ENCODE data around the gene MRPL57.
"Not testable (repeated sequence)": the region's sequence is repeated elsewhere in the genome, so short reads cannot be mapped to it uniquely, and the experiment has no call there.

Gene MRPL57

DNA sequence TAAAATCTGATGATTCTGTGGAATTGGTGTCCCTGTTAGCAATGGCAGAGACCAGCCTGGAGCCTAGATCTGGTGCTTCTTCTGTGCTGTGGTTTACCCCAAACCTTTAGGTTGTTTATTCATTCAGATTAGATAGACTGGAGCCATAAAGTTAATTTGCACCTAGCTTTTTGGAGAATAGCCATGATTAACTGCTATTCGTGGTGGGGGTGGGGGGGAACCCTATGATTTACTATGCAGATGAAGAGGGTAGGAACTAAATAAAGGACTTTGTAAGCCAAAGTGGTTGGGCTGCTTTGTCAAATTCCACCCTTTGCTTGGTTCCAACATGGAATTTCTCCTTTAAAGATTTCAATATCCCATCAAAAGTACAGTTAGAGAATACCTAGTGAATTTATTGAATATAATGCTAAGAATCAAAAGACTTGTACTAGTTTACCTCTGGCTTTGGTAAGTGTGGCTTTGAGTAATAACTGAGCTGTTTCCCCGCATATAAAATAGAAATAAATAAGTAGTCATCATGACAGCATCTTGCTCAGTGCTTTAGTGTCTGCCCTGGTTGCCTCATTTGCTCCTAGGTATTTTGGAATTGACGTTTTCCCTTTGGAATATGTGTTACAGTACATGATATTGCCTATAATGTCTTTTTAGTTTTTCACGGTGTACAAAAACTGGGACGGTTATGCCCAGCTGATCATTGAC is 27.8 kb upstream of the MRPL57 start:
- H3K36me3 ChIP-seq (ENCODE audit: control insufficient read depth, insufficient read depth, low read length), result peaks cover 21% of the 10 kb centered on the region
- no peaks in the 10 kb centered on the region for H3K9me3 ChIP-seq (ENCODE audit: control insufficient read depth, low read length)
- H3K4me3 ChIP-seq (ENCODE audit: insufficient read depth, low read depth, low read length, poor library complexity, severe bottlenecking), result no peak overlapping the region
- H3K27me3 ChIP-seq (replicated peaks; ENCODE audit: control insufficient read depth, insufficient read depth, low read length, poor library complexity, severe bottlenecking), result no peaks in the 10 kb centered on the region
- H3K27ac ChIP-seq (ENCODE audit: insufficient read depth, low read length, poor library complexity, severe bottlenecking), result no peak overlapping the region
- no peaks in the 10 kb centered on the region for H3K4me1 ChIP-seq (ENCODE audit: control insufficient read depth, insufficient read depth, low read length, poor library complexity, severe bottlenecking)
- DNase-seq, result no peak

DNA sequence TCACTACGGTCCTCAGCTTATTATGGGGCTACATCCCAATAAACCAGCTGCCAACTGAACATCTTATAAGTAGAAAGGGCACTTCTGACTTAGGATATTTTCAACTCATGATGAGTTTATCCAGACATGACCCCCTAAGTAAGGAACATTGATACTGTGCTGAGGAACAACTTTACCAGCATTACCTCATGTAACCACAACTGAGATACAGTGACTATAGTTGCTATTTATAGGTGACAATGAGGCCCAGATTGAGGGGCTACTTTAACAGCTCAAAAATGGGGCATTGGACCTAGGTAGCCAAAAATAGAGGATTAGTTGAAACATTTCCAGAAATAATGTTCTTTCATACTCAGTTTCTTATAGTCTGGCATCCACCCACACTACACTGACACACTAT is 26.9 kb upstream of the MRPL57 start:
- H3K27me3 ChIP-seq (replicated peaks; ENCODE audit: control insufficient read depth, insufficient read depth, low read length, poor library complexity, severe bottlenecking), result no peaks in the 10 kb centered on the region
- no peak overlapping the region for H3K27ac ChIP-seq (ENCODE audit: insufficient read depth, low read length, poor library complexity, severe bottlenecking)
- H3K4me3 ChIP-seq (ENCODE audit: insufficient read depth, low read depth, low read length, poor library complexity, severe bottlenecking), result no peak overlapping the region
- H3K9me3 ChIP-seq (ENCODE audit: control insufficient read depth, low read length), result no peaks in the 10 kb centered on the region
- no peak for DNase-seq
- peaks cover 18% of the 10 kb centered on the region for H3K36me3 ChIP-seq (ENCODE audit: control insufficient read depth, insufficient read depth, low read length)
- H3K4me1 ChIP-seq (ENCODE audit: control insufficient read depth, insufficient read depth, low read length, poor library complexity, severe bottlenecking), result no peaks in the 10 kb centered on the region

DNA sequence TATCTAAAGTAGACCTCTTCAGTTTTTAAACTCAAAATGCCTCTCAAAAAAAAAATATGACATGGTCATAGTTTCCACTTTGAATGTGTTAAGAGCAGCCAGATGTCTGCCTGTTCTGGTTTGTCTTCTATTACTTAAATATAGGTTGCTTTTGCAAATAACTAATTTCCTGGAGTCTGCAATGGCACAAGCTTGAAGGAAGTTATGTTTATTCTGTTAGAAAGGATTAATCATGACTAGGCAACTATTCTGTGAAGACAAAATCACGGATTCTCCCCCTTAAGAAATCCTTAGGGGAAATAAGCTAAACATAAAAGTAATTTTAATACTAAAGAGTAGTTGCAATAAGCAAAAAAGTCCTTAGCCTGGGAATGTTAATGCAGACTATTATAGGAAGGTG is 26.4 kb upstream of the MRPL57 start:
- Histone ChIP-seq H3K4me3 (ENCODE audit: insufficient read depth, low read depth, low read length, poor library complexity, severe bottlenecking) (no peak overlapping the region), H3K27ac (ENCODE audit: insufficient read depth, low read length, poor library complexity, severe bottlenecking) (no peak overlapping the region), H3K27me3 (replicated peaks; ENCODE audit: control insufficient read depth, insufficient read depth, low read length, poor library complexity, severe bottlenecking) (no peaks in the 10 kb centered on the region), H3K4me1 (ENCODE audit: control insufficient read depth, insufficient read depth, low read length, poor library complexity, severe bottlenecking) (no peaks in the 10 kb centered on the region), H3K9me3 (ENCODE audit: control insufficient read depth, low read length) (no peaks in the 10 kb centered on the region), H3K36me3 (ENCODE audit: control insufficient read depth, insufficient read depth, low read length) (peaks cover 18% of the 10 kb centered on the region)
- DNase-seq, result no peak

DNA sequence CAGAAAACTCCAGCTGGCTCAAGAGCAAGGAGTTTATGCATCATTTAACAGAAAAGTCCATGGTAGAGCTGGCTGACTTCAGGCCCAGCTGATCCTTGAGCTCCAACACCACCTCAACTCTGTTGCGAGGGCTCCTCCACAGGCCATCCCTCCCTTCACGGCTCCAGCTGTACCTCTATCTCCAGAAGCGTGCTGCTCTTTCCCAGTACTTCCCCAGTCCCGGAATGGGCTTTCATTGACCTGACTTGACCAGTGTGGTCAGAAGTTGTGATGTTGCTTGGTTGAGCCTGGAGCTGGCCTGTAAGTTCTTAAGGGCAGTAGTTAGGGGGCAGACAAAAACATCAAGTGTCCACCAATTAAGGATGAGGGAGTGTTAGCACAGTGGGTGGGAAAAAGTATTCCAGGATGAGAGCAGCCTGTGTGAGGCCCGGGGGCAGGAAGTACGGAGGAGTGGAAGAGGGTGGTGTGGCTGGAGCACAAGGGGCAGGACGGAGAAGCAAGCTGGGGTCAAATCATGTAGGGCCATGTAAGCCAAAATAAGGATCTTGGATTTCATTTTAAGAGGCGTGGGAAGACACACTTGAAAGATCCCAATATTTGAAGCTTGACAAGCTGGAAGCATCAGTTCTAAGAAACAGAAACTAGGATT is 24.1 kb upstream of the MRPL57 start:
- Histone ChIP-seq H3K4me3 (ENCODE audit: insufficient read depth, low read depth, low read length, poor library complexity, severe bottlenecking) (no peak overlapping the region), H3K36me3 (ENCODE audit: control insufficient read depth, insufficient read depth, low read length) (peaks cover 8% of the 10 kb centered on the region), H3K9me3 (ENCODE audit: control insufficient read depth, low read length) (no peaks in the 10 kb centered on the region), H3K4me1 (ENCODE audit: control insufficient read depth, insufficient read depth, low read length, poor library complexity, severe bottlenecking) (no peaks in the 10 kb centered on the region), H3K27me3 (replicated peaks; ENCODE audit: control insufficient read depth, insufficient read depth, low read length, poor library complexity, severe bottlenecking) (no peaks in the 10 kb centered on the region), H3K27ac (ENCODE audit: insufficient read depth, low read length, poor library complexity, severe bottlenecking) (no peak overlapping the region)
- no peak for DNase-seq

DNA sequence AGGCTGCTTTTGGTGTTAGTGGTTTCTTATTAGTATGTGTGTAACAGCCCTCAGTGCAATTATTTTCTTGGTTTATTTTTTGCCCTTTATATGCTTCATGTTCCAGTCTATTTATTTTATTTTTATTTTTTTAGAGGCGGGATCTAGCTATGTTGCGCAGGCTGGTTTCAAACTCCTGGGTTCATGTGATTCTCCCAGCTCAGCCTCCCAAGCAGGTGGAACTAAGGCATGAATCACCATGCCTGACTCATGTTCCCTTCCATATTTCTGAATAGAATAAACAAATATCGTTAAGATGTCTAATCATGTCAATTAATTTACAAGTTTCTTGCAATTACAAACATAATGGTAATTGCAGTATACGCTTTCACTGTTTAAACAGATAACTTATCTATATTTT is 11.8 kb upstream of the MRPL57 start:
- H3K4me3 ChIP-seq (ENCODE audit: insufficient read depth, low read depth, low read length, poor library complexity, severe bottlenecking), result no peak overlapping the region
- H3K36me3 ChIP-seq (ENCODE audit: control insufficient read depth, insufficient read depth, low read length), result no peaks in the 10 kb centered on the region
- H3K4me1 ChIP-seq (ENCODE audit: control insufficient read depth, insufficient read depth, low read length, poor library complexity, severe bottlenecking), result no peaks in the 10 kb centered on the region
- no peaks in the 10 kb centered on the region for H3K27me3 ChIP-seq (replicated peaks; ENCODE audit: control insufficient read depth, insufficient read depth, low read length, poor library complexity, severe bottlenecking)
- H3K27ac ChIP-seq (ENCODE audit: insufficient read depth, low read length, poor library complexity, severe bottlenecking), result no peak overlapping the region
- no peak for DNase-seq
- no peaks in the 10 kb centered on the region for H3K9me3 ChIP-seq (ENCODE audit: control insufficient read depth, low read length)

DNA sequence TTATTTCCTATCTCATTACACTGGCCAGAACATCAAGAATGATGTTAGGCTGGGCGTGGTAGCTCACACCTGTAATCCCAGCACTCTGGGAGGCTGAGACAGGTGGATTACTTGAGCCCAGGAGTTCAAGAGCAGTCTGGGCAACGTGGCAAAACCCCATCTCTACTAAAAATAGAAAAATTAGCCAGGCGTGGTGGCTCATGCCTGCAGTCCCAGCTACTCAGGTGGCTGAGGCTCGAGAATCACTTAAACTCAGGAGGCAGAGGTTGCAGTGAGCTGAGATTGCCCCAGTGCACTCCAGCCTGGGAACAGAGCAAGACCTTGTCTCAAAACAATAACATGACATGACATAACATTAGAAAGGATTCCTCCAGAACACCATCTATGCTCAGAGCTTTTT is 10.9 kb upstream of the MRPL57 start:
- not testable (repeated sequence) for H3K36me3 ChIP-seq (ENCODE audit: control insufficient read depth, insufficient read depth, low read length); H3K9me3 ChIP-seq (ENCODE audit: control insufficient read depth, low read length); H3K4me1 ChIP-seq (ENCODE audit: control insufficient read depth, insufficient read depth, low read length, poor library complexity, severe bottlenecking); H3K27ac ChIP-seq (ENCODE audit: insufficient read depth, low read length, poor library complexity, severe bottlenecking); H3K27me3 ChIP-seq (replicated peaks; ENCODE audit: control insufficient read depth, insufficient read depth, low read length, poor library complexity, severe bottlenecking); H3K4me3 ChIP-seq (ENCODE audit: insufficient read depth, low read depth, low read length, poor library complexity, severe bottlenecking); DNase-seq

DNA sequence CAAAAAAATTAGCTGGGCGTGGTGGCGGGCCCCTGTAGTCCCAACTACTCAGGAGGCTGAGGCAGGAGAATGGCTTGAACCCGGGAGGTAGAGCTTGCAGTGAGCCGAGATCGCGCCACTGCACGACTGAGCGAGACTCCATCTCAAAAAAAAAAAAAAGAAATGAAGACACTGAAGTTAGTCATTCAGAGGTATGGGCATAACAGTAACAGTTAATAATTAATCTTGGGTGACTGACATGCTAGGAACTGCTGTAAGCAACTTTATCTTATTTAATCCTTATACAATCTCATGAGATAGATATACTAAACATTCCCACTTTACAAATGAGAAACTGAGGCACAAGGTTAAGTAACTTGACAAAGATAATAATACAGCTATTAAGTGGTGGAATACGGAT is 5.0 kb upstream of the MRPL57 start:
- Histone ChIP-seq H3K9me3 (ENCODE audit: control insufficient read depth, low read length) (no peaks in the 10 kb centered on the region), H3K27ac (ENCODE audit: insufficient read depth, low read length, poor library complexity, severe bottlenecking) (no peak overlapping the region), H3K4me1 (ENCODE audit: control insufficient read depth, insufficient read depth, low read length, poor library complexity, severe bottlenecking) (no peaks in the 10 kb centered on the region), H3K36me3 (ENCODE audit: control insufficient read depth, insufficient read depth, low read length) (no peaks in the 10 kb centered on the region), H3K27me3 (replicated peaks; ENCODE audit: control insufficient read depth, insufficient read depth, low read length, poor library complexity, severe bottlenecking) (no peaks in the 10 kb centered on the region), H3K4me3 (ENCODE audit: insufficient read depth, low read depth, low read length, poor library complexity, severe bottlenecking) (no peak overlapping the region)
- DNase-seq, result no peak

DNA sequence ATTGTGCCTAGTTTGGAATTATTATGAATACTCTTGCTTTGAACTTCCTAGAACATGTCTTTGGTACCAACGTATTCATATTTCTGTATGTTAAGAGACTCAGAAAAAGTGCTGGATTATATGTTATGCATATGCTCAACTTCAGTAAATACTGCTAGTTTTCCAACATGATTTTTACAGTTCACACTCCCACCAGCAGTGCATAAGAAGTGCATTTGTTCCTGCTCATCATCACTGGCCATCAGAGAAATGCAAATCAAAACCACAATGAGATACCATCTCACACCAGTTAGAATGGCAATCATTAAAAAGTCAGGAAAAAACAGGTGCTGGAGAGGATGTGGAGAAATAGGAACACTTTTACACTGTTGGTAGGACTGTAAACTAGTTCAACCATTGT is 2.7 kb upstream of the MRPL57 start:
- H3K4me3 ChIP-seq (ENCODE audit: insufficient read depth, low read depth, low read length, poor library complexity, severe bottlenecking); DNase-seq; H3K27me3 ChIP-seq (replicated peaks; ENCODE audit: control insufficient read depth, insufficient read depth, low read length, poor library complexity, severe bottlenecking); H3K36me3 ChIP-seq (ENCODE audit: control insufficient read depth, insufficient read depth, low read length); H3K9me3 ChIP-seq (ENCODE audit: control insufficient read depth, low read length); H3K27ac ChIP-seq (ENCODE audit: insufficient read depth, low read length, poor library complexity, severe bottlenecking): not testable (repeated sequence)
- peaks cover 12% of the 10 kb centered on the region for H3K4me1 ChIP-seq (ENCODE audit: control insufficient read depth, insufficient read depth, low read length, poor library complexity, severe bottlenecking)

DNA sequence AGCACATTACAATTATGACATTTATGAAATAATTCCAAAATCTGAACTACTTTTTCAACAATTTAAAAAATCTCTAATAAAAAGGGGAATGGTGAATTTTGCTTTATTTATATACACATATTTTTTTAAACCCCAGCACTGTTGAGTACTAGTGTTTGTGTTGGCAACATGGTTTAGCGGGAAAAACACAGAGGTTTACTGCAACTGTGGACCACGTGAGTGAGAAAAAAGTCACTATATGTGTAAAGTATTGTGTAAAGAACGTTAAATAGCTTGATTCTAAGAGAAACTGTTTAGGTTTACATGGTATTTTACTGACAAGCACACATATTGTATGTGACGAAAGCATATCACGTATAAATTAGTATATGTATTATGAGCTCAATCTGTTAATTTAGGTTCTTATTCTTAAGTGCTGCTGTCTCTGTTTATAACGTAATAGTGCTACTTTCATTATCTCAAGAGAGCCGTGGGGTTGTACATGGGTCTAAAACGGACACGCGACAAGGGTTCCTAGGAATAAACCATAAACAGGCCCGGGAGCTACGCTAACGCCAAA is 723 bp upstream of the MRPL57 start:
- peak overlapping the region; percentile 87 for H3K27ac ChIP-seq (ENCODE audit: insufficient read depth, low read length, poor library complexity, severe bottlenecking)
- peak overlapping the region; percentile 88 for H3K4me3 ChIP-seq (ENCODE audit: insufficient read depth, low read depth, low read length, poor library complexity, severe bottlenecking)
- no peak for DNase-seq
- no peaks in the 10 kb centered on the region for H3K27me3 ChIP-seq (replicated peaks; ENCODE audit: control insufficient read depth, insufficient read depth, low read length, poor library complexity, severe bottlenecking)
- H3K36me3 ChIP-seq (ENCODE audit: control insufficient read depth, insufficient read depth, low read length), result no peaks in the 10 kb centered on the region
- peaks cover 12% of the 10 kb centered on the region for H3K4me1 ChIP-seq (ENCODE audit: control insufficient read depth, insufficient read depth, low read length, poor library complexity, severe bottlenecking)
- no peaks in the 10 kb centered on the region for H3K9me3 ChIP-seq (ENCODE audit: control insufficient read depth, low read length)

DNA sequence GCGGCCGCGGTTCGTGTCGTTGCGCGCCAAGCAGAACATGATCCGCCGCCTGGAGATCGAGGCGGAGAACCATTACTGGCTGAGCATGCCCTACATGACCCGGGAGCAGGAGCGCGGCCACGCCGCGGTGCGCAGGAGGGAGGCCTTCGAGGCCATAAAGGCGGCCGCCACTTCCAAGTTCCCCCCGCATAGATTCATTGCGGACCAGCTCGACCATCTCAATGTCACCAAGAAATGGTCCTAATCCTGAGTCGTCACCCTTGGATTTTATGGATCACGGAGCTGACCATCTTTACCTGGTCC is 475 bp downstream of the MRPL57 start:
- Histone ChIP-seq H3K27me3 (replicated peaks; ENCODE audit: control insufficient read depth, insufficient read depth, low read length, poor library complexity, severe bottlenecking) (no peaks in the 10 kb centered on the region), H3K9me3 (ENCODE audit: control insufficient read depth, low read length) (no peaks in the 10 kb centered on the region), H3K4me3 (ENCODE audit: insufficient read depth, low read depth, low read length, poor library complexity, severe bottlenecking) (peak overlapping the region; percentile 88), H3K4me1 (ENCODE audit: control insufficient read depth, insufficient read depth, low read length, poor library complexity, severe bottlenecking) (peaks cover 12% of the 10 kb centered on the region), H3K27ac (ENCODE audit: insufficient read depth, low read length, poor library complexity, severe bottlenecking) (peak overlapping the region; percentile 87), H3K36me3 (ENCODE audit: control insufficient read depth, insufficient read depth, low read length) (no peaks in the 10 kb centered on the region)
- DNase-seq, result no peak
